Skeletal muscle satellite cell (primary cell): ENCODE measurements around the gene HPS5.

Experiments
- H3K27me3 ChIP-seq: 2 replicates; pipeline ENCODE4 v1.7.0; 2013; ENCODE audit warnings: low read length; ENCODE audit not compliant: control insufficient read depth, insufficient read depth
- H3K36me3 ChIP-seq: 2 replicates; pipeline ENCODE4 v1.7.0; 2013; ENCODE audit warnings: mild to moderate bottlenecking, control low read depth, low read length; ENCODE audit not compliant: insufficient read depth
- H3K4me1 ChIP-seq: 2 replicates; pipeline ENCODE4 v1.7.0; 2013; ENCODE audit warnings: low read length; ENCODE audit not compliant: control insufficient read depth, insufficient read depth
- H3K4me2 ChIP-seq: 2 replicates; pipeline ENCODE4 v1.7.0; 2013; ENCODE audit warnings: mild to moderate bottlenecking, low read length
- H3K4me3 ChIP-seq: 2 replicates; pipeline ENCODE4 v1.7.0; 2013; ENCODE audit warnings: low read length
- H3K9ac ChIP-seq: 2 replicates; pipeline ENCODE4 v1.7.0; 2013; ENCODE audit warnings: mild to moderate bottlenecking, low read depth, low read length, moderate library complexity
- H3K9me3 ChIP-seq: replicated peaks from 2 replicates; pipeline ENCODE4 v1.7.0; 2013; ENCODE audit warnings: mild to moderate bottlenecking, control low read depth, low read length

Gene HPS5

GRCh38 chr11:18317551-18317950 is 4.4 kb downstream of the HPS5 start:
- Histone ChIP-seq H3K4me1 (peaks cover 37% of the 10 kb centered on the region), H3K27me3 (no peaks in the 10 kb centered on the region), H3K4me2 (no peak overlapping the region), H3K4me3 (no peak overlapping the region), H3K36me3 (peaks cover 4% of the 10 kb centered on the region), H3K9me3 (no peaks in the 10 kb centered on the region), H3K9ac (no peak overlapping the region)

GRCh38 chr11:18315893-18316292 is 6.0 kb downstream of the HPS5 start:
- Histone ChIP-seq H3K9me3 (no peaks in the 10 kb centered on the region), H3K4me2 (no peak overlapping the region), H3K4me1 (peaks cover 46% of the 10 kb centered on the region), H3K36me3 (peaks cover 8% of the 10 kb centered on the region), H3K4me3 (no peak overlapping the region), H3K27me3 (no peaks in the 10 kb centered on the region), H3K9ac (no peak overlapping the region)

GRCh38 chr11:18314784-18315523 is 7.0 kb downstream of the HPS5 start:
- peaks cover 17% of the 10 kb centered on the region for H3K36me3 ChIP-seq

GRCh38 chr11:18313965-18314763 is 7.8 kb downstream of the HPS5 start:
- Histone ChIP-seq H3K9ac (no peak overlapping the region), H3K4me3 (no peak overlapping the region)

More at GRCh38 chr11:18314784-18315523, 7.0 kb downstream of the HPS5 start:
- Histone ChIP-seq H3K4me1 (peaks cover 37% of the 10 kb centered on the region), H3K9ac (no peak overlapping the region), H3K4me3 (no peak overlapping the region), H3K9me3 (no peaks in the 10 kb centered on the region), H3K27me3 (no peaks in the 10 kb centered on the region), H3K4me2 (no peak overlapping the region)

GRCh38 chr11:18312663-18313420 is 9.1 kb downstream of the HPS5 start:
- H3K4me3 ChIP-seq: peak overlapping the region; percentile 9
- H3K27me3 ChIP-seq: no peaks in the 10 kb centered on the region
- no peaks in the 10 kb centered on the region for H3K9me3 ChIP-seq
- H3K4me2 ChIP-seq: peak overlapping the region; percentile 60
- H3K4me1 ChIP-seq: peaks cover 27% of the 10 kb centered on the region
- peak overlapping the region; percentile 63 for H3K9ac ChIP-seq
- peaks cover 38% of the 10 kb centered on the region for H3K36me3 ChIP-seq

More at GRCh38 chr11:18313965-18314763, 7.8 kb downstream of the HPS5 start:
- H3K4me1 ChIP-seq: peaks cover 32% of the 10 kb centered on the region
- H3K4me2 ChIP-seq: no peak overlapping the region
- H3K9me3 ChIP-seq: no peaks in the 10 kb centered on the region
- H3K27me3 ChIP-seq: no peaks in the 10 kb centered on the region
- peaks cover 25% of the 10 kb centered on the region for H3K36me3 ChIP-seq

- H3K4me2 ChIP-seq: peak overlapping the region; percentile 60
- no peaks in the 10 kb centered on the region for H3K27me3 ChIP-seq
- peak overlapping the region; percentile 63 for H3K9ac ChIP-seq
- H3K9me3 ChIP-seq: no peaks in the 10 kb centered on the region
- H3K4me1 ChIP-seq: peaks cover 27% of the 10 kb centered on the region
- no peak overlapping the region for H3K4me3 ChIP-seq
- H3K36me3 ChIP-seq: peaks cover 41% of the 10 kb centered on the region
Measured at GRCh38 chr11:18312012-18312411, 9.9 kb downstream of the HPS5 start.

- Histone ChIP-seq H3K4me2 (no peak overlapping the region), H3K4me1 (peaks cover 27% of the 10 kb centered on the region), H3K9ac (no peak overlapping the region), H3K9me3 (no peaks in the 10 kb centered on the region), H3K27me3 (no peaks in the 10 kb centered on the region), H3K36me3 (peaks cover 52% of the 10 kb centered on the region), H3K4me3 (no peak overlapping the region)
Measured at GRCh38 chr11:18310800-18311340, 11.1 kb downstream of the HPS5 start.

- Histone ChIP-seq H3K27me3 (no peaks in the 10 kb centered on the region), H3K4me2 (no peak overlapping the region), H3K4me3 (no peak overlapping the region), H3K9me3 (no peaks in the 10 kb centered on the region), H3K4me1 (peaks cover 25% of the 10 kb centered on the region), H3K36me3 (peaks cover 59% of the 10 kb centered on the region), H3K9ac (no peak overlapping the region)
Measured at GRCh38 chr11:18309691-18310090, 12.2 kb downstream of the HPS5 start.

- no peaks in the 10 kb centered on the region for H3K27me3 ChIP-seq
- peaks cover 63% of the 10 kb centered on the region for H3K36me3 ChIP-seq
- no peaks in the 10 kb centered on the region for H3K9me3 ChIP-seq
- H3K4me1 ChIP-seq: peaks cover 15% of the 10 kb centered on the region
- no peak overlapping the region for H3K9ac ChIP-seq
- no peak overlapping the region for H3K4me3 ChIP-seq
- no peak overlapping the region for H3K4me2 ChIP-seq
Measured at GRCh38 chr11:18308242-18308641, 13.7 kb downstream of the HPS5 start.

GRCh38 chr11:18307461-18308139 is 14.3 kb downstream of the HPS5 start:
- Histone ChIP-seq H3K36me3 (peaks cover 68% of the 10 kb centered on the region), H3K27me3 (no peaks in the 10 kb centered on the region), H3K9ac (no peak overlapping the region), H3K9me3 (no peaks in the 10 kb centered on the region), H3K4me3 (no peak overlapping the region), H3K4me2 (no peak overlapping the region), H3K4me1 (peaks cover 10% of the 10 kb centered on the region)
